Ramos (cell line): Measurements from ENCODE around the gene DNAJB13.

Source experiments
- in situ Hi-C: fragments of 300-500 bp; cut with MboI; formaldehyde crosslinking; loops from one replicate; pipeline ENCODE4 v1.14.3; 2022; ENCODE audit warnings: low sequenced_read_pairs; ENCODE audit not compliant: unreplicated experiment

Gene DNAJB13

GRCh38 chr11:73949246-73949645 is 1.6 kb upstream of the DNAJB13 start:
- in situ Hi-C loops: no loop called here

GRCh38 chr11:73949912-73950311 is 914 bp upstream of the DNAJB13 start:
- in situ Hi-C loops: no loop called here

GRCh38 chr11:73951797-73952196 is 971 bp downstream of the DNAJB13 start:
- in situ Hi-C loops: no loop called here

GRCh38 chr11:73956876-73957653 is 6.2 kb downstream of the DNAJB13 start:
- in situ Hi-C loops: no loop called here

- in situ Hi-C loops: no loop called here
These were observed 7.0 kb downstream of the DNAJB13 start for GRCh38 chr11:73957654-73958361.

DNA sequence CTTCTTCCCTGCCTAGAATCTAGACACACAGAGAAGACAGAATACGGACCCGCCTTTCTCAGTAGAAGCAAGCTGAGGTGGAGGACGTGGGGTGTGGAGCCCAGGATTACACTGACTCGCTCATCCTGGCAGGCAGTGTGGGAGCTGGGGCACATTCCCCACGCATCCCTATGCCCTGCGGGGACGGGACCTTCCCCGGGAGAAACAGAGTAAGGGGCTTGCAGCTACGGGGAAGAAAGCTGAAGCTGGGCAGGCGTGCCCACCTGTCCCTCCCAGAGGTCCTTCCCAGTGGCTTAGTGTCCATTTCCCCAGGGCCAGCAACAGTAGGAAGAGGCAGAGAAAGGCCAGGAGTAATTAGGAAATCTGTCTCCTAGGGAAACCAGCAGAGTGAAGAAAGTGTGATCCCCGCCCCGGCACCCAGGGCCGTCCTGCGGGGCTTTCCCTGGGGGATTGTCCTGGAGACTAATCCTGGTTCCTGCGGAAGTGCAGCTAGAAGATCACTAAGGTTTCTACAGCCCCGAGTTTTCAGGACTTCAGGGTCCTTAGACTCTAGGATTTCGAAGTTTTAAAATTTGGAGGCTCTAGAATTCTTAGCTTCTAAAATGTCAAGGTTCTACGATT is 7.8 kb downstream of the DNAJB13 start:
- in situ Hi-C loops: no loop called here

DNA sequence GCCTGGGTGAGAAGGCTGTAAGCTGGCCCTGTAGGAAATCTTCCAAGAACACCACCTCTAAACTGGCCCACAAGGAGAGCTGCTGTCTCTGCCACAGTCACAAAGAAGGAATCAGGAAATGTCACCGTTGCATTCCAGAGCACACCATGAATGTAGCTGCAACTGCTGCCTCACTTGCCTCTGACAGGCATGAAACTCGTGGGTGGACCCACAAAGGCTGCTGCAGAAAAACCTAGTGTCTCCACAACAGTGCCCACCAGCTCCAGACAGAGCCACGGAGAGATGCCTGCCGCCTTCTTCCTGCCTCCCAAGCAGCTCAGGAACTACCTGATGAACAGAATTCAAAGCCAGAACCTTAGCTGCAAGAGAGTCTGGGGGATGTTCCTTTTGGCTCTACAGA is 10.5 kb downstream of the DNAJB13 start:
- in situ Hi-C loops: no loop called here

- in situ Hi-C loops: no loop called here
These were observed 11.4 kb downstream of the DNAJB13 start for GRCh38 chr11:73962101-73962705.

GRCh38 chr11:73963861-73964260 is 13.0 kb downstream of the DNAJB13 start:
- in situ Hi-C loops: no loop called here

DNA sequence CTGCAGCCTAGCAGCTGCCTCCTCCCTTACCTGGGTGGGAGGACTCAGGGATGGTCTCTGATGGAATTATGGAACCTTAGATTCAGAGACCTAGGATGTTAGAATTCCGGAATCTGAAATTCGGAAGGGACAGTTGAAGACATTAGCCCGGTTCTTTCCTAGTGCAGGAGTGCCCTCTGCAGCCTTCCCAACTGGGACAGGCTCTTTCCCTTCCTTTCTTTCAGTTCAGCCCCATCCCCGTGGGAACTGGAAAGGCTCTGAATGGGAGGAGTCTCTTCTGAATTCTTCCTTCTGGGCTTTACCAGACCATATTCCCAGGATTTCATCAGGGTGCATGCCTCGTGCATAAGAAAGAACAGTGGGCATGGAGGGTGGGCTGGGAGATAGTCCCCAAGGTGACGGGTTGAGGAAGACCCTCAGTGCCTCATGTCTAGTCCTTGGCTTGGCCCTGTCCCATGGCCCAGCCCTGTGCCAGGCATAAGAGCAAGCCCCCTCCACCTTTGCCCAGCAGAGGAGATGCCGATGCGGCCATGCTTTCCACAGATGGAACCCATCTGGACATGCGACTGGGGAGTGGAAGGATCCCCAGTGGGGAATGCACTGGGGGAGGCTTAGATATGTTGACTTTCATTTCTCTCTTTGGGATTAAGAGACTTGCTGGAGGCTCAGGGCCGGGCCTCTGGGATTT is 14.4 kb downstream of the DNAJB13 start:
- in situ Hi-C loops: loop anchor here (5.0 kb wide), 2 partner anchors 72 to 482 kb away; no protein-coding TSS in a partner anchor

DNA sequence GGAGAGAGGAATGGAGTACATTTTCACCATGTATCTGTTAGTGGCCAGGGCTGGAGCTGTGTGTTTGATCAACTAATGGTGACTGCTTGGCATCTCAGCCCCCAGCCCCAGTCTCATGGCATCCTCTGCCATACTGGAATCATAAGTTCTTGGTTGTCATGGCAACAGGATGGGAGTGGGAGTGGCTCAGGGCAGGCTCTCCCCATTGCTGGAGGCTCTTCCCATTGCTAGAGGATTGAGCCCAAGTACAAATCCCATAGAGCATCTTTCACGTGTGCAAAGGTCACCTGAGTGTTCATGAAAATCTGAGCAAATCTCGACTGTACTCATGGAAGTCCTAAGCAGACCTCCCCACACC is 14.9 kb downstream of the DNAJB13 start:
- in situ Hi-C loops: loop anchor here (5.0 kb wide), 2 partner anchors 72 to 482 kb away; no protein-coding TSS in a partner anchor

DNA sequence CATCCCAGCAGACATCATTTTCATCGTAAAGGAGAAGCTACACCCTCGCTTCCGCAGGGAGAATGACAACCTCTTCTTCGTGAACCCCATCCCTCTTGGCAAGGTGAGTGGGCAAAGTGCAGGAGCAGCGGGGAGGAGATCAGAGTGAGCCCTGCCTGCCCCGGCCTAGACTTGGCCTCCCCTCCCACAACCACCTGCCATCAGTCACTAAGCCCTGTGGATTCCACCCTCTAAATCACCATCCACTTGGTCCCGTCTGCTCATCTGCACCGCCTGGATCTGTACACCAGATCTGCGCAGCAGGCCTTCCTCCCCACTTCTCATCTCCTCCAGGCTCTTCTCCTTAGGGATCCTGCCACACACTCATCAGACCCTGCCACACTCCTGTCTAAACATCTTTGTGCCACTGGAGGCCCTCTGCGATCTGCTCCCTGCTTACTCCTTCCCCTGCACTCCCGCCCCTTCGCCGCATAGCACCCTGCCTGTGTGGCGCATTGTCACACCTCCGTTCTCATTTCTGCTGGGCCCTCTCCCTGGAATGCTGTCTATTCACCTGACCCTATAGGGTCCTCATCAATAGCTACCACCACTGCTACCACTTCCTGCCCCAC is 17.6 kb downstream of the DNAJB13 start:
- in situ Hi-C loops: loop anchor here (5.0 kb wide), 2 partner anchors 69 to 479 kb away; no protein-coding TSS in a partner anchor

DNA sequence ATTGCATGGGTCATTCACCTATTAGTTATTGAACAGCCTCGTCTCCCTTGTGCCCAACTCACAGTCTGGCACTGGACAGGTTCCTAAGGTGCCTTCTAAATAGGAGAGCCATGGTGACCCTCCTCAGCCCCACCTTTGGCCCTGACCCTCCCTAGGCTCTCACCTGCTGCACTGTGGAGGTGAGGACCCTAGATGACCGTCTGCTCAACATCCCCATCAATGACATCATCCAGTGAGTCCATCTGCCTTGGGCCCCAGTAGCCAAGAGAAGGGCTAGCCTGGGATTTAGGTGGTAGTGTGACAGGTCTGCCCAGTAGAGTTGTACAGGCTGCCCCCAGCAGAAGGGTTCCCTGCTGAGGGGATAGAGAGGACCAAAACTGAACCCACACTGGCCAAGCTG is 18.3 kb downstream of the DNAJB13 start:
- in situ Hi-C loops: loop anchor here (5.0 kb wide), 2 partner anchors 68 to 478 kb away; no protein-coding TSS in a partner anchor

DNA sequence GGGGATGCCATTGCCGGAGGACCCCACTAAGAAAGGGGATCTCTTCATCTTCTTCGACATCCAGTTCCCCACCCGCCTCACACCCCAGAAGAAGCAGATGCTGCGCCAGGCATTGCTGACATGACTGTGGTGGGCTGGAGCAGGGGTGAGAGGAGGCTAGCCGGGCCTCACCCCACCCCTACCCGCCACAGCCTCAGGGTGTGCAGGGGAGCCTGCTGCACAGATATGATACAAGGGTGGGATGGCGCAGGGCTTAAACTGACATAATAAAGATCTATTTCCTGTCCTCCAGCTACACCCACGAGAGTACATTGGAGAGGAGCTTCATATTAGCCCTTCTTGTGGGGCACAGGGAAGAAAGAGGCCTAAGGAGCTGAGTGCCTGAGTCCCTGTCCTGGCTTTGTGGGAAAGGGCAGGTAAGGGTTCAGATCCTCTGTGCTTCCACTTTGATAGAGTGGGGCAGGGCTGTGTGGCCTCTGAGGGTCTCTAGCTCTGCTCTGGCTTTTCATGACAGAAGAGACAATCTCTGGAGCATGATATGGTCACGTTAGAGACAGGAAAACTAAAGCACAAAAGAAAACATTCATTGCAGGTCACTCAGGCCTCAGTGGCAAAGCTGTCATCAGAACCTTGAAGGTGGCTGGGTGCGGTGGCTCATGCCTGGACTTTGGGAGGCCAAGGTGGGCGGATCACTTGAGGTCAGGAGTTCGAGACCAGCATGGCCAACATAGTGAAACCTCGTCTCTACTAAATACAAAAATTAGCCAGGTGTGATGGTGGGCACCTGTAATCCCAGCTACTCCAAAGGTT is 19.4 kb downstream of the DNAJB13 start:
- in situ Hi-C loops: loop anchor here (5.0 kb wide), 2 partner anchors 67 to 477 kb away; no protein-coding TSS in a partner anchor

GRCh38 chr11:73971175-73971719 is 20.4 kb downstream of the DNAJB13 start:
- in situ Hi-C loops: no loop called here

- in situ Hi-C loops: no loop called here
These were observed 21.4 kb downstream of the DNAJB13 start for GRCh38 chr11:73972187-73972586.

DNA sequence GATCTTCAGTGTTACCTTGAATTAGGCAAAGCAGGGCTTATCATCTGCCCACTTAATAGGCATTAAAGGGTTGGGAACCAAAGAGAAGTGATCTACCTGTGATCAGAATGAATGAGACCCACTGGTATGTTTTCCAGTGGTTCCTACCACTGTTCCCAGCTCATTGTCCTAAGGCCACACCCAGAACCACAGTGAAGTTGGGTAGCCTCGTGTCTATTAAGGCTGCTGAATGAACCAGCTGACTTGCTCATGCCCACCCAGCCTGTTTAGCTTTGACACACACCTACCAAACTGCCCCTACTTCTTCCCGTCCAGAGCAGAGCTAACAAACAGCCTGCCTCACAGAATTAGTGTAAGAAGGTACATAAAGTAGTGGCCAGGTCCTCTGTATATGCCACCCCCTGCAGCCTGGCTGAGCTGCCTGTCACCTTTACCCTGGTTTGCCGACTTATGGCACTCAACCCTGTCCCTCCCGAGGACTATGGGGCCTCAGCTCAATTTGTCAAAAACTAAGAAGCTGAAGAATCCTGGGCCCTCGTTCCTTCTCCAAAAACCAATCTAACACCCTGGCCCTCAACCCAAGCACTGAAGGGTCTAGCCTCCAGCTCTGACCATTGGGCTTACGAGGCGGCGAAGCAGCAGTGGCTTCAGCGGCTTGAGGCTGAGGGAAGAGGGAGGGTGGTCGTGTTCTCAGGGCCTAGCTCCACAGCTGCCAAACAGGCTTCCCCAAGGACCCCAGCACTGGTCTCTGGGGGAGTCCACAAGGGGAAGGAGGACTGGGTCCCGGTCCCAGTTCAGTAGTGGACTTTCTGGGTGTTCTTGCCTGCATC is 22.0 kb downstream of the DNAJB13 start:
- in situ Hi-C loops: no loop called here
